Measurements from ENCODE around the gene ATOX1. TPM values are rescaled to one million over a fixed set of nuclear protein-coding genes. Genes with fewer than 3 reads are reported as not detected.
"Not testable (repeated sequence)": the region's sequence is repeated elsewhere in the genome, so short reads cannot be mapped to it uniquely, and the experiment has no call there.

Gene ATOX1
- polyA plus RNA-seq (2012; ENCODE audit: insufficient read depth, insufficient read length), result 114 TPM

- DNase-seq (ENCODE audit: low read depth, low spot score), result peak; percentile 64
- H3K4me3 ChIP-seq (ENCODE audit: low read length), result peak within 1 kb of the TSS; percentile 74
Observed at GRCh38 chr5:151758430-151759241, at the start of gene ATOX1. ATOX1 (minus strand) TSS chr5:151758631; CDS start chr5:151758551, 80 bp downstream.

- DNase-seq (ENCODE audit: low read depth, low spot score), result no peak
- H3K4me3 ChIP-seq (ENCODE audit: low read length), result no peak overlapping the region
Observed at GRCh38 chr5:151805414-151806223, 47.2 kb upstream of the ATOX1 start.

- DNase-seq (ENCODE audit: low read depth, low spot score), result peak; percentile 21
Observed at GRCh38 chr5:151800532-151800931, 42.1 kb upstream of the ATOX1 start.

GRCh38 chr5:151799407-151799806, 41.0 kb upstream of the ATOX1 start:
- H3K4me3 ChIP-seq (ENCODE audit: low read length), result no peak overlapping the region
- DNase-seq (ENCODE audit: low read depth, low spot score), result no peak

More at GRCh38 chr5:151800532-151800931, 42.1 kb upstream of the ATOX1 start:
- no peak overlapping the region for H3K4me3 ChIP-seq (ENCODE audit: low read length)

GRCh38 chr5:151798674-151799073, 40.2 kb upstream of the ATOX1 start:
- DNase-seq (ENCODE audit: low read depth, low spot score), result no peak
- no peak overlapping the region for H3K4me3 ChIP-seq (ENCODE audit: low read length)

- no peak overlapping the region for H3K4me3 ChIP-seq (ENCODE audit: low read length)
- DNase-seq (ENCODE audit: low read depth, low spot score), result no peak
Observed at GRCh38 chr5:151795426-151795825, 37.0 kb upstream of the ATOX1 start.

GRCh38 chr5:151793358-151793757, 34.9 kb upstream of the ATOX1 start:
- DNase-seq (ENCODE audit: low read depth, low spot score), result no peak

GRCh38 chr5:151787817-151788216, 29.4 kb upstream of the ATOX1 start:
- no peak overlapping the region for H3K4me3 ChIP-seq (ENCODE audit: low read length)
- DNase-seq (ENCODE audit: low read depth, low spot score), result no peak

More at GRCh38 chr5:151793358-151793757, 34.9 kb upstream of the ATOX1 start:
- no peak overlapping the region for H3K4me3 ChIP-seq (ENCODE audit: low read length)

GRCh38 chr5:151786468-151786867, 28.0 kb upstream of the ATOX1 start:
- no peak for DNase-seq (ENCODE audit: low read depth, low spot score)
- H3K4me3 ChIP-seq (ENCODE audit: low read length), result no peak overlapping the region

GRCh38 chr5:151784141-151784540, 25.7 kb upstream of the ATOX1 start:
- DNase-seq (ENCODE audit: low read depth, low spot score), result no peak
- H3K4me3 ChIP-seq (ENCODE audit: low read length), result no peak overlapping the region

- DNase-seq (ENCODE audit: low read depth, low spot score); H3K4me3 ChIP-seq (ENCODE audit: low read length): not testable (repeated sequence)
Observed at GRCh38 chr5:151783664-151784063, 25.2 kb upstream of the ATOX1 start.

- H3K4me3 ChIP-seq (ENCODE audit: low read length), result no peak overlapping the region
- no peak for DNase-seq (ENCODE audit: low read depth, low spot score)
Observed at GRCh38 chr5:151781201-151781600, 22.8 kb upstream of the ATOX1 start.

- H3K4me3 ChIP-seq (ENCODE audit: low read length), result no peak overlapping the region
- DNase-seq (ENCODE audit: low read depth, low spot score), result no peak
Observed at GRCh38 chr5:151780348-151780747, 21.9 kb upstream of the ATOX1 start.

- no peak for DNase-seq (ENCODE audit: low read depth, low spot score)
- H3K4me3 ChIP-seq (ENCODE audit: low read length), result no peak overlapping the region
Observed at GRCh38 chr5:151779531-151780125, 21.2 kb upstream of the ATOX1 start.

GRCh38 chr5:151775025-151775606, 16.7 kb upstream of the ATOX1 start:
- no peak overlapping the region for H3K4me3 ChIP-seq (ENCODE audit: low read length)

GRCh38 chr5:151773951-151774350, 15.5 kb upstream of the ATOX1 start:
- peak overlapping the region; percentile 99 for H3K4me3 ChIP-seq (ENCODE audit: low read length)

More at GRCh38 chr5:151775025-151775606, 16.7 kb upstream of the ATOX1 start:
- no peak for DNase-seq (ENCODE audit: low read depth, low spot score)

GRCh38 chr5:151772846-151773561, 14.6 kb upstream of the ATOX1 start:
- no peak for DNase-seq (ENCODE audit: low read depth, low spot score)
- H3K4me3 ChIP-seq (ENCODE audit: low read length), result peak overlapping the region; percentile 99

More at GRCh38 chr5:151773951-151774350, 15.5 kb upstream of the ATOX1 start:
- no peak for DNase-seq (ENCODE audit: low read depth, low spot score)

GRCh38 chr5:151772029-151772845, 13.8 kb upstream of the ATOX1 start:
- peak overlapping the region; percentile 99 for H3K4me3 ChIP-seq (ENCODE audit: low read length)
- DNase-seq (ENCODE audit: low read depth, low spot score), result no peak

Data from Jurkat, Clone E6-1 (cell line).